H1 (cell line): Measurements from ENCODE around the gene ALDH4A1. TPM values are rescaled to one million over a fixed set of nuclear protein-coding genes. Genes with fewer than 3 reads are reported as not detected.

Experiments used
- CTCF ChIA-PET: fragments of 300-600 bp; sonication (Branson Sonifier 250); formaldehyde crosslinking; loops from one replicate; lab custom pipeline; 2021; ENCODE audit not compliant: partially characterized antibody; lab: Charles Lee
- POLR2A ChIA-PET: fragments of 300-600 bp; sonication (Branson Sonifier 250); formaldehyde crosslinking; loops from one replicate; lab custom pipeline; 2021; ENCODE audit warnings: inconsistent platforms; ENCODE audit not compliant: partially characterized antibody; lab: Charles Lee
- DNase-seq, 2 experiments: peaks; one replicate each; pipeline versions ENCODE4 v3.0.0 to v3.0.0-alpha.2; 2010 to 2022; ENCODE audit warnings: low spot score in 2 of 2, low read depth in 1 of 2, mixed read lengths in 1 of 2
- FAIRE-seq: peaks from 2 replicates; lab custom pipeline; 2011; peaks lifted over from hg19 to GRCh38; lab: Jason Lieb, UNC
- H2AFZ ChIP-seq: 2 replicates; pipeline ENCODE4 v1.8.1; 2012; ENCODE audit warnings: low read length, inconsistent platforms
- H2AK5ac ChIP-seq: 2 replicates; pipeline ENCODE4 v1.6.1; 2013; ENCODE audit warnings: low read depth, low read length
- H2BK120ac ChIP-seq: replicated peaks from 2 replicates; pipeline ENCODE3; 2013; ENCODE audit warnings: low read depth, low read length, inconsistent platforms
- H2BK12ac ChIP-seq: 2 replicates; pipeline ENCODE4 v1.6.1; 2013; ENCODE audit warnings: low read depth, low read length
- H2BK15ac ChIP-seq: 2 replicates; pipeline ENCODE4 v1.6.1; 2013; ENCODE audit warnings: low read length
- H2BK20ac ChIP-seq: 2 replicates; pipeline ENCODE4 v1.6.1; 2013; ENCODE audit warnings: low read length
- H2BK5ac ChIP-seq: 2 replicates; pipeline ENCODE4 v1.6.1; 2013; ENCODE audit warnings: low read depth, low read length
- H3K14ac ChIP-seq: 2 replicates; pipeline ENCODE4 v1.6.1; 2013; ENCODE audit warnings: inconsistent platforms; ENCODE audit not compliant: insufficient read length
- H3K18ac ChIP-seq: 2 replicates; pipeline ENCODE4 v1.6.1; 2013; ENCODE audit warnings: low read length; ENCODE audit errors: extremely low read depth
- H3K23ac ChIP-seq: 2 replicates; pipeline ENCODE4 v1.6.1; 2013; ENCODE audit warnings: inconsistent platforms; ENCODE audit not compliant: insufficient read length
- H3K23me2 ChIP-seq: 2 replicates; pipeline ENCODE4 v1.6.1; 2013; ENCODE audit warnings: low read depth, low read length
- H3K27ac ChIP-seq: 2 replicates; pipeline ENCODE4 v1.6.1; 2011; ENCODE audit warnings: low read depth, low read length, inconsistent platforms
- H3K27me3 ChIP-seq, 4 experiments: replicated peaks in 1 of 4; 1 replicate in 1 of 4; 2 replicates in 3 of 4; pipeline versions ENCODE4 v1.6.1 to v1.8.1; 2011 to 2013; ENCODE audit warnings: low read length in 3 of 4, mild to moderate bottlenecking in 3 of 4, inconsistent platforms in 2 of 4, mixed read lengths in 2 of 4, moderate library complexity in 1 of 4; ENCODE audit not compliant: control insufficient read depth in 3 of 4, insufficient read depth in 3 of 4; ENCODE audit errors: extremely low read depth in 1 of 4
- H3K36me3 ChIP-seq, 4 experiments: 2 replicates each; pipeline versions ENCODE4 v1.6.1 to v1.8.1; 2011 to 2013; ENCODE audit warnings: mild to moderate bottlenecking in 4 of 4, low read length in 3 of 4, moderate library complexity in 2 of 4, control low read depth in 1 of 4, inconsistent platforms in 1 of 4; ENCODE audit not compliant: insufficient read depth in 4 of 4, control insufficient read depth in 2 of 4
- H3K4ac ChIP-seq: replicated peaks from 2 replicates; pipeline ENCODE3; 2013; ENCODE audit warnings: low read length, low read depth, mixed read lengths, inconsistent platforms; ENCODE audit not compliant: insufficient read length
- H3K4me1 ChIP-seq, 4 experiments: replicated peaks in 1 of 4; 1 replicate in 1 of 4; 2 replicates in 3 of 4; pipeline versions ENCODE4 v1.6.1 to v1.8.1; 2011 to 2013; ENCODE audit warnings: low read length in 3 of 4, inconsistent platforms in 2 of 4, mixed read lengths in 1 of 4; ENCODE audit not compliant: insufficient read depth in 4 of 4, control insufficient read depth in 3 of 4
- H3K4me2 ChIP-seq, 2 experiments: 2 replicates each; pipeline versions ENCODE4 v1.6.1 to v1.8.1; 2011 to 2013; ENCODE audit warnings: low read depth in 2 of 2, low read length in 2 of 2, control low read depth in 1 of 2, inconsistent platforms in 1 of 2, mild to moderate bottlenecking in 1 of 2; ENCODE audit not compliant: insufficient read depth in 1 of 2
- H3K4me3 ChIP-seq, 4 experiments: fragments of 200-600, 300-600 bp in 1 of 4; sonication (generic), shearing (Covaris generic), sonication (Bioruptor Twin) in 1 of 4; 2 replicates each; pipeline versions ENCODE4 v1.5.1 to v1.8.1; 2011 to 2016; ENCODE audit warnings: low read length in 4 of 4, low read depth in 3 of 4, control low read depth in 2 of 4, inconsistent platforms in 2 of 4, mild to moderate bottlenecking in 2 of 4, mixed read lengths in 1 of 4, moderate library complexity in 1 of 4; ENCODE audit not compliant: insufficient read depth in 2 of 4; ENCODE audit errors: extremely low read depth in 1 of 4
- H3K56ac ChIP-seq: replicated peaks from 2 replicates; pipeline ENCODE3; 2013; ENCODE audit warnings: low read depth, mild to moderate bottlenecking, mixed read lengths, low read length, inconsistent platforms; ENCODE audit not compliant: insufficient read length
- H3K79me1 ChIP-seq: 2 replicates; pipeline ENCODE4 v1.6.1; 2013; ENCODE audit warnings: low read depth, low read length, control low read depth
- H3K79me2 ChIP-seq, 2 experiments: 2 replicates each; pipeline versions ENCODE4 v1.6.1 to v1.8.1; 2012 to 2013; ENCODE audit warnings: low read length in 2 of 2, mild to moderate bottlenecking in 2 of 2, inconsistent platforms in 1 of 2; ENCODE audit not compliant: insufficient read depth in 2 of 2, control insufficient read depth in 1 of 2
- H3K9ac ChIP-seq, 4 experiments: replicated peaks in 1 of 4; 1 replicate in 1 of 4; 2 replicates in 3 of 4; pipeline versions ENCODE4 v1.6.1 to v1.8.1; 2011 to 2013; ENCODE audit warnings: low read depth in 3 of 4, low read length in 3 of 4, control low read depth in 2 of 4, mild to moderate bottlenecking in 2 of 4, moderate library complexity in 2 of 4, inconsistent platforms in 1 of 4; ENCODE audit errors: extremely low read depth in 1 of 4
- H3K9me3 ChIP-seq, 2 experiments: 2 replicates each; pipeline versions ENCODE4 v1.6.1 to v1.8.1; 2012 to 2013; ENCODE audit warnings: mild to moderate bottlenecking in 2 of 2, moderate library complexity in 2 of 2, control low read depth in 1 of 2, inconsistent platforms in 1 of 2, low read depth in 1 of 2, low read length in 1 of 2, mixed read lengths in 1 of 2; ENCODE audit not compliant: insufficient read depth in 2 of 2
- H4K20me1 ChIP-seq, 2 experiments: replicated peaks in 1 of 2; 2 replicates each; pipeline versions ENCODE3 to v1.8.1; 2011 to 2013; ENCODE audit warnings: inconsistent platforms in 2 of 2, low read length in 2 of 2, mild to moderate bottlenecking in 1 of 2; ENCODE audit not compliant: insufficient read depth in 2 of 2, control insufficient read depth in 1 of 2
- H4K5ac ChIP-seq: 2 replicates; pipeline ENCODE4 v1.6.1; 2013; ENCODE audit warnings: low read length, low read depth, mixed read lengths, inconsistent platforms; ENCODE audit not compliant: insufficient read length
- H4K8ac ChIP-seq: 2 replicates; pipeline ENCODE4 v1.8.0; 2013; ENCODE audit warnings: mild to moderate bottlenecking, moderate library complexity, low read length, inconsistent platforms; ENCODE audit not compliant: insufficient read depth; ENCODE audit errors: extremely low read depth
- H4K91ac ChIP-seq: replicated peaks from 2 replicates; pipeline ENCODE3; 2013; ENCODE audit warnings: low read length, mixed read lengths, inconsistent platforms; ENCODE audit not compliant: insufficient read length
- ASH2L ChIP-seq: fragments of 200-600, 300-600 bp; sonication (generic); IDR thresholded peaks from one replicate; pipeline ENCODE4 v1.7.1; 2017; ENCODE audit warnings: low read length
- ATF3 ChIP-seq: IDR thresholded peaks from 2 replicates; pipeline ENCODE4 v1.6.1; 2011; ENCODE audit warnings: low read depth, mild to moderate bottlenecking, low read length; ENCODE audit not compliant: insufficient read depth
- BRCA1 ChIP-seq: IDR thresholded peaks from 2 replicates; pipeline ENCODE4 v1.6.1; 2012; ENCODE audit warnings: low read depth, low read length, improper control_type of control experiment
- CEBPB ChIP-seq: IDR thresholded peaks from 2 replicates; pipeline ENCODE4 v1.6.1; 2012; ENCODE audit warnings: low read depth, low read length
- EZH2 ChIP-seq: fragments of 200-600 bp; sonication (generic); IDR thresholded peaks from 2 replicates; pipeline ENCODE4 v1.7.1; 2012; ENCODE audit warnings: low read depth, mild to moderate bottlenecking, moderate library complexity, low read length, inconsistent platforms; ENCODE audit not compliant: severe bottlenecking
- HDAC2 ChIP-seq, 2 experiments: fragments of 300-600 bp in 1 of 2; sonication (generic) in 1 of 2; IDR thresholded peaks; 2 replicates each; pipeline ENCODE4 v1.6.1; 2011 to 2012; ENCODE audit warnings: low read depth in 2 of 2, low read length in 2 of 2, mild to moderate bottlenecking in 2 of 2, moderate library complexity in 2 of 2, borderline replicate concordance in 1 of 2, inconsistent platforms in 1 of 2
- JUN ChIP-seq: IDR thresholded peaks from 2 replicates; pipeline ENCODE4 v1.6.1; 2011; ENCODE audit warnings: low read depth, mild to moderate bottlenecking, improper control_type of control experiment, low read length
- MAFK ChIP-seq: IDR thresholded peaks from 2 replicates; pipeline ENCODE4 v1.6.1; 2012; ENCODE audit warnings: low read depth, mild to moderate bottlenecking, improper control_type of control experiment, low read length
- NANOG ChIP-seq: IDR thresholded peaks from 2 replicates; pipeline ENCODE4 v1.6.1; 2011; ENCODE audit warnings: low read length, low read depth, mild to moderate bottlenecking, inconsistent platforms; ENCODE audit not compliant: insufficient read depth, poor library complexity, severe bottlenecking
- SP1 ChIP-seq: IDR thresholded peaks from 2 replicates; pipeline ENCODE4 v1.6.1; 2011; ENCODE audit warnings: low read depth, low read length
- TAF7 ChIP-seq: optimal IDR thresholded peaks from 2 replicates; pipeline ENCODE3; 2011; ENCODE audit warnings: low read depth, mild to moderate bottlenecking, inconsistent platforms, low read length, moderate library complexity, borderline replicate concordance
- TBP ChIP-seq: IDR thresholded peaks from 2 replicates; pipeline ENCODE4 v1.6.1; 2011; ENCODE audit warnings: low read depth, low read length, improper control_type of control experiment
- WGBS, 2 experiments: shearing (Covaris generic) in 1 of 2; methylation state at CpG; one replicate each; pipeline versions ENCODE4 v1.1.6 to v1.1.7; 2013 to 2015; ENCODE audit warnings: low lambda C conversion rate in 2 of 2, mixed read lengths in 2 of 2, inconsistent platforms in 1 of 2, low coverage in 1 of 2, missing lambda C conversion rate in 1 of 2; ENCODE audit not compliant: insufficient replicate concordance in 2 of 2, insufficient coverage in 1 of 2, insufficient read length in 1 of 2; ENCODE audit errors: extremely low coverage in 1 of 2, missing lambda C conversion rate in 1 of 2; 5-methylcytosine and 5-hydroxymethylcytosine counted together
- polyA plus RNA-seq, 7 experiments: library from polyadenylated mRNA; depleted of rRNA in 3 of 7; stranded (reverse) in 5 of 7; unstranded in 2 of 7; fragments of >200 nt in 5 of 7; fragments of 200-250 nt in 2 of 7; gene quantifications; 1 replicate in 5 of 7; 2 replicates in 1 of 7; 4 replicates in 1 of 7; pipeline versions ENCODE4 v1.2.1 to v1.2.3, GENCODE V29; 2011 to 2013; ENCODE audit warnings: missing spikeins in 2 of 7, mixed read lengths in 2 of 7
- total RNA-seq: library from RNA; stranded (reverse); fragmentation: NEBNext Ultra II Directional; extraction: Animal tissue kit (Norgen Biotek cat#: 25700); gene quantifications from 2 replicates; pipeline ENCODE4 v1.2.1, GENCODE V29; 2021

The ALDH4A1 gene
- total and polyA plus RNA-seq, 2 of the 8 experiments (the other 6 are each of a cell fraction or from before 2014, with no cell fraction given): 30.3 to 35.9 TPM

- Histone ChIP-seq H2BK15ac (no peak overlapping the region), H2BK20ac (no peak overlapping the region), H3K4me3 (no peak overlapping the region), H2BK120ac (no peak overlapping the region), H3K9ac (no peak overlapping the region), H2BK5ac (no peak overlapping the region; the same call in 1 of the 2 replicates), H4K8ac (no peak overlapping the region), H2AFZ (no peak overlapping the region), H3K27me3 (no peaks in the 10 kb centered on the region), H3K79me1 (no peaks in the 10 kb centered on the region), H3K23me2 (peaks cover 7% of the 10 kb centered on the region; the same call in 1 of the 2 replicates), H3K18ac (no peak overlapping the region), H3K36me3 (no peaks in the 10 kb centered on the region), H2BK12ac (no peak overlapping the region), H3K4ac (no peak overlapping the region), H2AK5ac (peak overlapping the region; percentile 20; the same call in 1 of the 2 replicates), H3K27ac (no peak overlapping the region), H3K9me3 (no peaks in the 10 kb centered on the region), H3K4me2 (no peak overlapping the region), H4K5ac (no peak overlapping the region), H3K79me2 (no peaks in the 10 kb centered on the region), H4K91ac (peak overlapping the region; percentile 11), H3K4me1 (peaks cover 0 to 20% (median 11%) of the 10 kb centered on the region in 4 experiments; a peak in 6 of 7 replicates), H3K14ac (no peak overlapping the region), H4K20me1 (no peaks in the 10 kb centered on the region), H3K56ac (no peak overlapping the region), H3K23ac (no peak overlapping the region)
- POLR2A ChIA-PET: interaction anchor here (1.4 kb wide), 1 partner anchor 29 kb away, joined by 4 read pairs; no protein-coding TSS in a partner anchor
- CTCF ChIA-PET: interaction anchor here (0.9 to 10.0 kb wide), 8 partner anchors 10 to 128 kb away, joined by 3 to 109 read pairs (median 9); no protein-coding TSS in a partner anchor
- FAIRE-seq (no peak), DNase-seq (no peak)
- WGBS, 2 experiments: 85% methylated on average over 13 of the region's 13 CpGs; no CpG with 5 or more reads in 1 of the 2 experiments
- TF ChIP-seq HDAC2 (IDR thresholded peaks at IDR 0.05; ENCODE audit: borderline replicate concordance in 1 of 2, low read depth in 2 of 2, low read length in 2 of 2) (no peak), EZH2 (no peak), NANOG (no peak), TBP (no peak), JUN (no peak), TAF7 (no peak), CEBPB (no peak), SP1 (no peak), ASH2L (no peak), ATF3 (no peak), BRCA1 (no peak), MAFK (no peak)
Observed at GRCh38 chr1:18926315-18927081, 24.1 kb upstream of the ALDH4A1 start.
